Cardiac fibroblast (primary cell): ENCODE results near the gene SULT1A4.
"Not testable (repeated sequence)": the region's sequence is repeated elsewhere in the genome, so short reads cannot be mapped to it uniquely, and the experiment has no call there.

ENCODE experiments used
- DNase-seq, 2 donors: peaks; one replicate each; pipeline versions ENCODE4 v3.0.0 to v3.0.0-alpha.2; 2010; ENCODE audit warnings: low read depth in 2 of 2
- H3K4me3 ChIP-seq, 2 donors: replicated peaks in 1 of 2; 1 replicate in 1 of 2; 2 replicates in 1 of 2; pipeline ENCODE4 v1.5.1; 2011; ENCODE audit warnings: low read depth in 2 of 2, low read length in 2 of 2, mild to moderate bottlenecking in 2 of 2, moderate library complexity in 1 of 2

Gene SULT1A4

DNA sequence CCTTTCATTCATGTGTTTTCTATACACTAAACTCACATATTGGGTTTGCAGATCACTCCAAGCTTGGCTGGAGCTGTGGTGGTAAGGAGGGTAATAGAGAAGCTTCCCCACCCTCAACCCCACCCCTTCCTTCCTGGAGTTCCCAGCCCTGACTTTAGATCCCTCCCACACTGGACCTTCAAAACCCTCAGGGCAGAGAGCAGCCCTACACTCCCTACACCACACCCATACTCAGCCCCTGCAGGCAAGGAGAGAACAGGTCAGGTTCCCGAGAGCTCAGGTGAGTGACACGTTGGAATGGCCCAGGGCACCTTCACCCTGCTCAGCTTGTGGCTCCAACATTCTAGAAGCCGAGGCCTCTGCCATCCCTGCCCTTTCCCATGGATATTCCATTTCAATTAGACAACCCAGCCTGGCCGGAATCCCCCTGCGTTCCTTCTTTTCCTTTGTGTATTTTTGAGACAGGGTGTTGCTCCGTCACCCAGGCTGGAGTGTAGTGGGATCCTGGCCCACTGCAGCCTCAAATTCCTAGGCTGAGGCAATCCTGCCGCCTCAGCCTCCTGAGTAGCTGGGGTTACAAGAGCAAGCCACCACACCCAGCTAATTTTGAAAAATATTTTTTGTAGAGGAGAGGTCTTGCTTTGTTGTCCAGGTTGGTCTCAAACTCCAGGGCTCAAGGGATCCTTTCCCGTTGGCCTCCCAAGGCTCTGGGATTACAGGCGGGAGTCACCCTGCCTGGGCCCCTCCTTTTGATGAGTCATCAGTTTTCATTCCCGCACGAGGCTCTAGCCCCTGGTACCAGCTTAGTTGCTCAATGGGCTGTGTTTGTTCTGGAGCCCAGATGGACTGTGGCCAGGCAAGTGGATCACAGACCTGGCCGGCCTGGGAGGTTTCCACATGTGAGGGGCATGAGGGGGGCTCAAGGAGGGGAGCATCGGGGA, at the start of gene SULT1A4:
TSS of gene SULT1A4 (plus strand) at position 208 of the 941 bp plus-strand sequence. CDS start 1,473 bp downstream, outside the sequence.
- H3K4me3 ChIP-seq, DNase-seq: not testable (repeated sequence)

DNA sequence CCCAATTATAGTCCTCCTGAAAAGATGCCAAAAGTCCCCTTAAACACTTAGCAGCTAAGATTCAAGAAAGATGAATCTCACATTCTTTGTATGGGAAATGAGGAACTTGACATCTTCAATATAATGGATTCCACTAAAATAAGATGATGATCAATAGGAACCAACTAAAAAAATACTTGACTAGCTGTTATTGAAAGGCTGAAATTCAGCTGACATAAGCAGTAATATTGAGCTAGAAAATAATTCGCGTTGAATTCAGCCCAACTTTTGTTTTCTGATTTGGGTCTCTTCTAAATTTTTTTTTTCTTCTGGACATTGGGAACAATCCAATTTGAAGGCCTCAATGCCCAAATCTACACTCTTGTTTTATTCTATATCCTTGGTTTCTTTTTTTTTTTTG, 36.1 kb upstream of the SULT1A4 start:
- H3K4me3 ChIP-seq, DNase-seq: not testable (repeated sequence)

GRCh38 chr16:29425390-29425789, 34.3 kb upstream of the SULT1A4 start:
- DNase-seq, H3K4me3 ChIP-seq: not testable (repeated sequence)

GRCh38 chr16:29453754-29454153, 6.0 kb upstream of the SULT1A4 start:
- not testable (repeated sequence) for DNase-seq, H3K4me3 ChIP-seq

- H3K4me3 ChIP-seq: peak within 1 kb of the TSS in 1 of 2 donors; percentile 28
- DNase-seq: not testable (repeated sequence)
Measured at GRCh38 chr16:29454269-29454668, 5.4 kb upstream of the SULT1A4 start, which contains the start of the genes BOLA2 and SLX1B. Gene BOLA2 (minus strand): TSS chr16:29454351. CDS start chr16:29454253, 98 bp downstream. Gene SLX1B (plus strand): TSS chr16:29454533.

DNA sequence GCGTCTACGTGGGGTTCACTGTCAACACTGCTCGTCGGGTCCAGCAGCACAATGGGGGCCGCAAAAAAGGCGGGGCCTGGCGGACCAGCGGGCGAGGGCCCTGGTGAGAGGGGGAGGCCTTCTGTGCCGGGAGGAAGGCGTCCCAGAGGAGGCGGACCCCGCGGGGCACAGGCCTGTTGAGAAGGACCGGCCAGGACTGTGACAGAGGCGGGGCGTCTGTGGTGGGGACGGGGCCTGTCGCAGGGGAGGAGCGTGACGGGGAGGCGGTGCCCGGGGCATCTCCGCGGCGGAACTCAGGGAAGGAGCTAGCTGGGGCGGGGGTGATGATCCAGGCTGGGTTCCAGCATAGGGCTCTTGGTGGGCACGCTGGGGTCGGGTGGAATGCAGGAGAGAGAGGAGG, 4.9 kb upstream of the SULT1A4 start:
- DNase-seq, H3K4me3 ChIP-seq: not testable (repeated sequence)

DNA sequence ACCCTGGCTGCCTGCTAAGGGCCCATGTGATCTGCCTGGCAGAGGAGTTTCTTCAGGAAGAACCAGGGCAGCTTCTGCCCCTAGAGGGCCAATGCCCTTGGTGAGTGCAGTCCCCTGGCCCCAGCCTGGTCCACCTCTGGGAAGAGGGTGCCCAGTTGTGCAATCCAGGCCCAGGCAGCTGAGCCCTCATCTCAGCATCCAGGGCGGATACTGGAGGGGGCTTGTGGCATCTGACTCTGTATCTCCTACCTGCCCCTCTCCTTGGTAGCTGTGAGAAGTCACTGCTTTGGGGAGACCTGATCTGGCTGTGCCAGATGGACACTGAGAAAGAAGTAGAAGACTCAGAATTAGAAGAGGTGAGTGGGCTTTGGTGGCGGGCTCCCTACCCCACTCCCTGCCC, 2.1 kb upstream of the SULT1A4 start:
- not testable (repeated sequence) for DNase-seq, H3K4me3 ChIP-seq

GRCh38 chr16:29460647-29461030, 926 bp downstream of the SULT1A4 start:
- not testable (repeated sequence) for H3K4me3 ChIP-seq, DNase-seq

DNA sequence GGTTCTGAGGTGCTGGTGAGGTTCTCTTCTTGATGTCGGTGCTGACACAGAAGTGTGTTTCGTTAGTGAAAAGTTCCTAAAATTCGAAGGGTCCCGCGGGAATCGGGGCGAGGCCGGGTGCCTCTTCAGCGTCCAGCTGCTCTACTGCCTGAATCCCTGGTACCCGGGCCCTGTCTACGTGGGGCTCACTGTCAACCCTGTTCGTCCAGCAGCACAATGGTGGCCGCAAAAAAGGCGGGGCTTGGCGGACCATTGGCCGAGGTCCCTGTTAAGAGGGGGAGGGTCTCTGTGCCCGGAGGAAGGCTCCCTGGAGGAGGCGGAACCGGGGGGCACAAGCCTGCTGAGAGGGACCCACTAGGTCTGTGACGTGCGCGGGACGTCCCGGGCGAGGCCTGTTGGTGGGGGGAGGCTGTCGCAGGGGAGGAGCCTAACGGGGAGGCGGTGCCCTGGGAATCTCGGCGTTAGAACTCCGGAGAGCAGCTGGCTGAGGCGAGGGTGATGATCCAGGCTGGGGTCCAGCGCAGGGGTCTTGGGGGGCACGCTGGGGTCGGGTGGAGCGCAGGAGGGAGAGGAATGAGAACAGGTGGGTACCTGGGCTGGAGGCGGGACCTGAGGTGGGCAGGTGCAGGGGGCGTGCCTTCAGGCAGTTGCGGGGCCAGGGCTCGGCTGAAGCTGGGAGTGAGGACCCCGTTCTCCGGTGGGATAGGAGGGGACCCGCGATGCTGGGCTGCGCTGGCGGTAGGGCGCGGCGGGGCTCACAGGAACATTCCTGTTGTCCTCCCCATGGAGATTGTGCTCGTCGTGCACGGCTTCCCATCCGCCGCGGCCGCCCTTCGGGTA, 6.5 kb downstream of the SULT1A4 start:
- H3K4me3 ChIP-seq, DNase-seq: not testable (repeated sequence)

GRCh38 chr16:29466904-29467303, 7.2 kb downstream of the SULT1A4 start:
- H3K4me3 ChIP-seq, DNase-seq: not testable (repeated sequence)

GRCh38 chr16:29467654-29468366, 8.1 kb downstream of the SULT1A4 start:
- not testable (repeated sequence) for H3K4me3 ChIP-seq, DNase-seq

GRCh38 chr16:29469660-29470059, 9.9 kb downstream of the SULT1A4 start:
- not testable (repeated sequence) for H3K4me3 ChIP-seq, DNase-seq

DNA sequence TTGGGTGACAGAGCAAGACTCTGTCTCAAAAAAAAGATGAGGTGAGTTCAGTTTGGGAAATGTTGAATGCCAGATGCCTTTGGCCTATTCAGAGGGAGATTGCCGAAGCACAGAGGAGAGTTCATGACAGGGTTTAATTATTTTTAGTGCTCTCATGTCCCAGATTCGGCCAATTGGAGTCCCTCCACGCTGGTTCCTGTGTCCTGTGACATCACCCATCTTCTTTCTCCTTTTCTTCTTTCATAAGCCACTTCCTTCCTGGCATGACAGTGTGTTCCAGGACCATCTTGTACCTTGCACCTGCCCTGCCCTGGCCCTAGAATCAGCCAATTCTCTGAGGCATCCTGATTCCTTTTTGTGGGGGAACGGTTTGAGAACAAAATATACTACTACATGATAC, 12.4 kb downstream of the SULT1A4 start:
- not testable (repeated sequence) for DNase-seq, H3K4me3 ChIP-seq

GRCh38 chr16:29482276-29482675, 22.6 kb downstream of the SULT1A4 start:
- DNase-seq, H3K4me3 ChIP-seq: not testable (repeated sequence)

- H3K4me3 ChIP-seq, DNase-seq: not testable (repeated sequence)
Measured at GRCh38 chr16:29506308-29506707, 46.6 kb downstream of the SULT1A4 start, which contains the start of gene NPIPB12. Gene NPIPB12 (minus strand): TSS chr16:29506408.
